Measurements from ENCODE around the gene GUCD1. TPM values are rescaled to one million over a fixed set of nuclear protein-coding genes. Genes with fewer than 3 reads are reported as not detected.

GUCD1 gene
- total and polyA plus RNA-seq, 2 of the 13 experiments (the other 11 are each of a cell fraction or from before 2014, with no cell fraction given), result 128 to 245 TPM

DNA sequence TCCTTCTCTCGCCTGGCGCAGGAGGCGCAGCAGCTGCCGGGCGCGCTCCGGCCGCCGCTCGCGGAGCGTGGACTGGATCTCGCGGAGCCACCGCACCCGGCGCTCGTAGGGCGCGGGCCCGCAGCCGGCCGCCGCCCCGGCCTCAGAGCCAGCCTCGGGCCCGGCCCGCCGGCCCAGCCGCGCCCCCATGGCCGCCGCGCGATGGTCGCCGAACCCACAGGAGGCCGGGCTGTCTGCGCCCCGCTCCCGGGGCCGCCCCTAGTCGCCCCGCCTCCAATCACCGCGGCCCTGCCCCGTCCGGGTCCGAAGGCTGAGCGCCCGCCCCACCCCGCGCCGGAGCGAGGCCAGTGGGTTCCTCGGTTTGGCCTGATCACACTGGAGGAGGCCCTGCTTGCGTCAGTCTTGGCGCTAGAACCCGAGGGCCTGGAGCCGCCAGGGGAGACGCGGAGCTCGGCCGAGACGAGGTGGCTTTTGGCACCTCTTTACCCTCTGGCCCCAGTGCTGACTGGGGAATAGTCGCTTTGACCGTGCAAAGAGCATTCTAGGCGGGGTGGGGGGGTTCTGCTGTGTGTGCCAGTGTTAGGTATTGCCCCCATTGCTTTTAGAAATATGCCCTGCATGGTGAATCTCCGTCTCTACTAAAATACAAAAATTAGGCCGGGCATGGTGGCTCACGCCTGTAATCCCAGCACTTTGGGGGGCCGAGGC, 38.1 kb upstream of the GUCD1 start, which contains the start of gene LRRC75B (continued):
- TF ChIP-seq, protein P1, sequence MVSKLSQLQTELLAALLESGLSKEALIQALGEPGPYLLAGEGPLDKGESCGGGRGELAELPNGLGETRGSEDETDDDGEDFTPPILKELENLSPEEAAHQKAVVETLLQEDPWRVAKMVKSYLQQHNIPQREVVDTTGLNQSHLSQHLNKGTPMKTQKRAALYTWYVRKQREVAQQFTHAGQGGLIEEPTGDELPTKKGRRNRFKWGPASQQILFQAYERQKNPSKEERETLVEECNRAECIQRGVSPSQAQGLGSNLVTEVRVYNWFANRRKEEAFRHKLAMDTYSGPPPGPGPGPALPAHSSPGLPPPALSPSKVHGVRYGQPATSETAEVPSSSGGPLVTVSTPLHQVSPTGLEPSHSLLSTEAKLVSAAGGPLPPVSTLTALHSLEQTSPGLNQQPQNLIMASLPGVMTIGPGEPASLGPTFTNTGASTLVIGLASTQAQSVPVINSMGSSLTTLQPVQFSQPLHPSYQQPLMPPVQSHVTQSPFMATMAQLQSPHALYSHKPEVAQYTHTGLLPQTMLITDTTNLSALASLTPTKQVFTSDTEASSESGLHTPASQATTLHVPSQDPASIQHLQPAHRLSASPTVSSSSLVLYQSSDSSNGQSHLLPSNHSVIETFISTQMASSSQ (IDR thresholded peaks at IDR 0.05; ENCODE audit: low read depth), result no peak
- TF ChIP-seq, protein P1 (CRISPR knock-in tag; IDR thresholded peaks at IDR 0.05; ENCODE audit: borderline replicate concordance), result peak; percentile 80; the same call in 1 of the 2 replicates
- no peak for TF ChIP-seq DNMT3B (CRISPR knock-in tag; conservative IDR thresholded peaks at IDR 0.05)
- TF ChIP-seq, protein P2, sequence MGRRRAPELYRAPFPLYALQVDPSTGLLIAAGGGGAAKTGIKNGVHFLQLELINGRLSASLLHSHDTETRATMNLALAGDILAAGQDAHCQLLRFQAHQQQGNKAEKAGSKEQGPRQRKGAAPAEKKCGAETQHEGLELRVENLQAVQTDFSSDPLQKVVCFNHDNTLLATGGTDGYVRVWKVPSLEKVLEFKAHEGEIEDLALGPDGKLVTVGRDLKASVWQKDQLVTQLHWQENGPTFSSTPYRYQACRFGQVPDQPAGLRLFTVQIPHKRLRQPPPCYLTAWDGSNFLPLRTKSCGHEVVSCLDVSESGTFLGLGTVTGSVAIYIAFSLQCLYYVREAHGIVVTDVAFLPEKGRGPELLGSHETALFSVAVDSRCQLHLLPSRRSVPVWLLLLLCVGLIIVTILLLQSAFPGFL (CRISPR knock-in tag; IDR thresholded peaks at IDR 0.05), result no peak
- no peak; the same call in 1 of the 2 replicates for TF ChIP-seq DNMT1 (CRISPR knock-in tag; IDR thresholded peaks at IDR 0.05)
- no peak for TF ChIP-seq ZFP62 (CRISPR knock-in tag; IDR thresholded peaks at IDR 0.05)
- TF ChIP-seq, protein P3, sequence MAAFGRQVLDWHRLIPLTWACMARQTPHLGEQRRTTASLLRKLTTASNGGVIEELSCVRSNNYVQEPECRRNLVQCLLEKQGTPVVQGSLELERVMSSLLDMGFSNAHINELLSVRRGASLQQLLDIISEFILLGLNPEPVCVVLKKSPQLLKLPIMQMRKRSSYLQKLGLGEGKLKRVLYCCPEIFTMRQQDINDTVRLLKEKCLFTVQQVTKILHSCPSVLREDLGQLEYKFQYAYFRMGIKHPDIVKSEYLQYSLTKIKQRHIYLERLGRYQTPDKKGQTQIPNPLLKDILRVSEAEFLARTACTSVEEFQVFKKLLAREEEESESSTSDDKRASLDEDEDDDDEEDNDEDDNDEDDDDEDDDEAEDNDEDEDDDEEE (CRISPR knock-in tag; IDR thresholded peaks at IDR 0.05), result no peak
- no peak for TF ChIP-seq AKNA (CRISPR knock-in tag; IDR thresholded peaks at IDR 0.05; ENCODE audit: borderline replicate concordance)
- TF ChIP-seq ZKSCAN8 (CRISPR knock-in tag; IDR thresholded peaks at IDR 0.05; ENCODE audit: borderline replicate concordance), result no peak
- no peak for TF ChIP-seq ATAD3A (CRISPR knock-in tag; IDR thresholded peaks at IDR 0.05)
- TF ChIP-seq, protein P4, sequence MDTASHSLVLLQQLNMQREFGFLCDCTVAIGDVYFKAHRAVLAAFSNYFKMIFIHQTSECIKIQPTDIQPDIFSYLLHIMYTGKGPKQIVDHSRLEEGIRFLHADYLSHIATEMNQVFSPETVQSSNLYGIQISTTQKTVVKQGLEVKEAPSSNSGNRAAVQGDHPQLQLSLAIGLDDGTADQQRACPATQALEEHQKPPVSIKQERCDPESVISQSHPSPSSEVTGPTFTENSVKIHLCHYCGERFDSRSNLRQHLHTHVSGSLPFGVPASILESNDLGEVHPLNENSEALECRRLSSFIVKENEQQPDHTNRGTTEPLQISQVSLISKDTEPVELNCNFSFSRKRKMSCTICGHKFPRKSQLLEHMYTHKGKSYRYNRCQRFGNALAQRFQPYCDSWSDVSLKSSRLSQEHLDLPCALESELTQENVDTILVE (CRISPR knock-in tag; IDR thresholded peaks at IDR 0.05), result 0 out of 2 replicates have a peak, but pooled peaks have one; percentile 34
- TF ChIP-seq, protein P5, sequence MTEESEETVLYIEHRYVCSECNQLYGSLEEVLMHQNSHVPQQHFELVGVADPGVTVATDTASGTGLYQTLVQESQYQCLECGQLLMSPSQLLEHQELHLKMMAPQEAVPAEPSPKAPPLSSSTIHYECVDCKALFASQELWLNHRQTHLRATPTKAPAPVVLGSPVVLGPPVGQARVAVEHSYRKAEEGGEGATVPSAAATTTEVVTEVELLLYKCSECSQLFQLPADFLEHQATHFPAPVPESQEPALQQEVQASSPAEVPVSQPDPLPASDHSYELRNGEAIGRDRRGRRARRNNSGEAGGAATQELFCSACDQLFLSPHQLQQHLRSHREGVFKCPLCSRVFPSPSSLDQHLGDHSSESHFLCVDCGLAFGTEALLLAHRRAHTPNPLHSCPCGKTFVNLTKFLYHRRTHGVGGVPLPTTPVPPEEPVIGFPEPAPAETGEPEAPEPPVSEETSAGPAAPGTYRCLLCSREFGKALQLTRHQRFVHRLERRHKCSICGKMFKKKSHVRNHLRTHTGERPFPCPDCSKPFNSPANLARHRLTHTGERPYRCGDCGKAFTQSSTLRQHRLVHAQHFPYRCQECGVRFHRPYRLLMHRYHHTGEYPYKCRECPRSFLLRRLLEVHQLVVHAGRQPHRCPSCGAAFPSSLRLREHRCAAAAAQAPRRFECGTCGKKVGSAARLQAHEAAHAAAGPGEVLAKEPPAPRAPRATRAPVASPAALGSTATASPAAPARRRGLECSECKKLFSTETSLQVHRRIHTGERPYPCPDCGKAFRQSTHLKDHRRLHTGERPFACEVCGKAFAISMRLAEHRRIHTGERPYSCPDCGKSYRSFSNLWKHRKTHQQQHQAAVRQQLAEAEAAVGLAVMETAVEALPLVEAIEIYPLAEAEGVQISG (CRISPR knock-in tag; IDR thresholded peaks at IDR 0.05), result peak; percentile 66; the same call in 1 of the 2 replicates
